Measurements from ENCODE around the gene WTAP.
"Not testable (repeated sequence)": the region's sequence is repeated elsewhere in the genome, so short reads cannot be mapped to it uniquely, and the experiment has no call there.

The WTAP gene

GRCh38 chr6:159693894-159694545, 33.3 kb upstream of the WTAP start:
- peak; percentile 32 for DNase-seq

DNA sequence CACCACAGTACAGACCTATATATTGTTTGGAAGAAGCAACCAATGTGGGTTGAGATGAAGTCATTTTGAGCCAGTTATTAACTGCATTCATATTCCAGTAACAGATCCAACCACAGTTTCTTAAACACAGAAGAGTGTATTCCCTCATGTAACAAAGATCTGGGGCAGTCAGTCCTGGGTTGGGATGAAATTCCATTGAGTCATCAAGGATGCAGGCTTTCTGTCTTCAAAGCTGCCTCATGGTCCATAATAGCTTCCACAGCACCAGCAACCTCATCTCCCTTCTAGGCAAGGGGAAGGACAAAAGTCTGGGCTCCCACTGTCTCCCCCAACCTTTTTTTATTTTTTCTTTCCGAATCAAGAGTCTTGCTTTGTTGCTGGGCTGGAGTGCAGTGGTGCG, 31.3 kb upstream of the WTAP start:
- no peak for DNase-seq

GRCh38 chr6:159700970-159701369, 26.3 kb upstream of the WTAP start:
- DNase-seq = no peak

GRCh38 chr6:159701413-159701999, 25.8 kb upstream of the WTAP start:
- DNase-seq = peak; percentile 81

- not testable (repeated sequence) for DNase-seq
Measured at GRCh38 chr6:159710603-159711002, 16.7 kb upstream of the WTAP start.

GRCh38 chr6:159712389-159712788, 14.9 kb upstream of the WTAP start:
- DNase-seq = not testable (repeated sequence)

- DNase-seq = no peak
Measured at GRCh38 chr6:159713984-159714383, 13.3 kb upstream of the WTAP start.

- DNase-seq = no peak
Measured at GRCh38 chr6:159714404-159714803, 12.9 kb upstream of the WTAP start.

DNA sequence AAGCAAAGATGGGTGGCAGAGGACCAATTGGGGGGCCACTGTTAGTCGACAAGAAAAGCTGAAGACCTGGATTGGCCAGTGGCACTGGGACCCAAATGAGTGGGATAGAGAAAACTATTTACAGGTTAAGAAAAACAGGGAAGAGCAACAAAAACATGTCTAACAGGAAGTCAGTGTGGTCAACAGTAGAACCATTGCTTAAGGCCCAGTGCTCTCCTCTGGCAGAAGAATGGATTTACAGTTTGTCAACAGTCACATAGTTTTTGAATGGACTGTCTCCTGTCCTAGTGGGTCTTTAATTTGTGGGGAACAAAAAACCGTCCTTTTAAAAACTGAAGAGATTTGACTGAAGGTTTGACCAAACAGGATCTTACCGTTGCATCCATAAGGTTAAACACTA, 12.1 kb upstream of the WTAP start:
- no peak for DNase-seq

DNA sequence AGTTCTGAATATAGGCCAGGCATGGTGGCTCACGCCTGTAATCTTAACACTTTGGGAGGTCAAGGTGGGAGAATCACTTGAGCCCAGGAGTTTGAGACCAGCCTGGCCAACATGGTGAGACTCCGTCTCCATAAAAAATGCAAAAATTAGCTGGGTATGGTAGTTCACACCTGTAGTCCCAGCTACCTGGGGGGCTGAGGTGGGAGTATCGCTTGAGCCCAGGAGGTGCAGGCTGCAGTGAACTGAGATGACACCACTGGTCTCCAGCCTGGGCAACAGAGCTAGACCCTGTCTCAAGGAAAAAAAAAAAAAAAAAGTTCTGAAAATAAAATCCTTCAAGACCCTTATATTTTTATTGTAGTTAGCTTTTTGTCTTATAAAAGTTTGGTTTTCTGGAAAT, 11.7 kb upstream of the WTAP start:
- DNase-seq = no peak

DNA sequence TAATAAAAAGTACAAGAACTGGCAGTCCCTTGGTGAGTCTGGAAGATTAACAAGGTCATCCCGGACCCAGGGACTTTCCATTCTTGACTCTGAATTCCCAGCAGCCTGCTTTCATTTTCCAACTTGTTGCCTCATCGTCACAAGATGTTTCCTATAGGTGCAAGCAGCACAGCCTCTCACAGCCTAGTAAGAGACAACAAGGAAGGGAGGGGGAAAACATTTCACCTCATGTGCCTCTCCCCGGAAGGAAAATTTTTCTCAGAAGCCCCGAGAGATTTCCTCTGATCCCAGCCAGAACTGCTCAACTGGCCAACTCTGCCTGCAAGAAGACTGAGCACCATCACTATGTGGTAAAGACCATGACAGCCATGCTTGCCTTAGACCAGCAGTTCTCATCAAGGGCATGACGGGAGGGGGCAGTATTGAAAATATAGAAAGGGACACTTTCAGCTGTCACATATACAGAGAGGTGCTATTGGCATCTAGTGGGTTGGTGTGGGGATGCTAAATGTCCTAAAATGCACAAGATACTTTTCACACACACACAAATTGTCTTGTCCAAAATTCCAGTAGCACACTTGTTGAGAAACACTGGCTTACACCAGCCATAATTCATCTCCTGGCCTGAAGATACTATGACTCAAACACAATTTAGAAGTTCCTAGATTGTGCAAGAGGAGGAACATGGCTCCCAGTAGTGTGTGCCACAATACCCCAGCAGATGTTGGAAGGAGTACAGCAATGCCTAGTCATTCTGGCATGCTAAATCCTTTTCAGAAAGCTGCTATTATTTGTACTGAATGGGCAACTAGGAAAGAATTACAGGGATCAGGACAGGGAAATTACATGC, 10.8 kb upstream of the WTAP start:
- DNase-seq = peak; percentile 43

- no peak for DNase-seq
Measured at GRCh38 chr6:159718634-159719033, 8.7 kb upstream of the WTAP start.

DNA sequence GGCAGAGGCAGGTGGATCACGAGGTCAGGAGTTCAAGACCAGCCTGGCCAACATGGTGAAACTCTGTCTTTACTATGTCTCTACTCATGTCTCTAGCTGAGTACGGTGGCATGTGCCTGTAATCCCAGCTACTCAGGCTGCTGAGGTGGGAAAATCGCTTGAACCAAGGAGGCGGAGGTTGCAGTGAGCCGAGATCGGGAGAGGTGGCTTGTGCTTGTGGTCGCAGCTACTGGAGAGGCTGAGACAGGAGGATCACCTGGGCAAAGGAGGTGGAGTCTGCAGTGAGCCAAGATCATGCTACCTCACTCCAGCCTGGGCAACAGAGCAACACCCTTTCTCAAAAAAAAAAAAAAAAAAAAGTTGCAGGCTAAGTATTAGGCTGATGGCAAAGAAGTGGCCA, 8.0 kb upstream of the WTAP start:
- DNase-seq = no peak

DNA sequence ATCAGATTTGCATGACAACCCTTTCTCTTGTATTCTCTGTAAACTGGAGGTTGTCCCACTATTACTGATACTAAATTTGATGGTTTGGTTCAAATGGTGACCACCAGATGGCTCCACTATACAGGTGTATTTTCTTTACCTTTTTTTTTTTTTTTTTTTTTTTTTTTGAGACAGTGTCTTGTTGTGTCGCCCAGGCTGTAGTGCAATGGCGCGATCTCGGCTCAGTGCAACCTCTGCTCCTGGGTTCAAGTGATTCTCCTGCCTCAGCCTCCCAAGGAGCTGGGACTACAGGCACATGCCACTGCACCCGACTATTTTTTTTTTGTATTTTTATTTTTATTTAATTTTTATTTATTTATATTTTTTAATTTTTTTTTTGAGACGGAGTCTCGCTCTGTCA, 6.6 kb upstream of the WTAP start:
- peak; percentile 40 for DNase-seq

DNA sequence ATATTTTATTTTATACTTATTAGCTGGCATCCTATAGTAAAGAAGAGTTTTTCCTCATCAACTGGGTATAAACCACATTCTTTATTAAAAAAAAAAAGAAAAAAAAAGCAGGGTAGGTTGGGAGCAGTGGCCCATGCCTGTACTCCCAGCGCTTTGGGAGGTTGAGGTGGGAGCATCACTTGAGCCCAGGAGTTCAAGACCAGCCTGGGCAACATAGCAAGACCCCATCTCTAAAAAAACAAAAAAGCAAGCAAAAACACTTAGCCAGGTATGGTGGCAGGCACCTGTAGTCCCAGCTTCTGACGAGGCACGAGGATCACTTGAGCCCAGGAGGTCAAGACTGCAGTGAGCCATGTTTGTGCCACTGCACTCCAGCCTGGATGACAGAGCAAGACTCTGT, 5.3 kb upstream of the WTAP start:
- not testable (repeated sequence) for DNase-seq

DNA sequence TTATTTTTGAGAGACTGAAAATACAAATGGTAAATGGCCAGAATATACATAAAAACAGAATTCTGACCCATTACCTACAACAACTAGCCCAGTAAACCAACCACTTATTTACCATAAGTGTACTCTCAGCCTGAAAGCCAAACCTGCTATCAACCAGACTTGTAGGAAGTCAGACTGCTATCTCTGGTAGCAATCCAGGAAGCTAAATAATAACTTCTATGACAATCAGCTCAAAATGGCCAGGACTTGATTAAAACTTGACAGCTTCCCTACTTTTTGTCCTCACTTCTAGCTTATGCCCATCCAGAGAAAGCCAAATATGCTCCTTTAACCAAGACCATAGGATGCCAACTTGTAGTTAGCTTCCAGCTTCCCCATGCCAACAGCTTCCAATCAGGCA, 4.7 kb upstream of the WTAP start:
- no peak for DNase-seq

DNA sequence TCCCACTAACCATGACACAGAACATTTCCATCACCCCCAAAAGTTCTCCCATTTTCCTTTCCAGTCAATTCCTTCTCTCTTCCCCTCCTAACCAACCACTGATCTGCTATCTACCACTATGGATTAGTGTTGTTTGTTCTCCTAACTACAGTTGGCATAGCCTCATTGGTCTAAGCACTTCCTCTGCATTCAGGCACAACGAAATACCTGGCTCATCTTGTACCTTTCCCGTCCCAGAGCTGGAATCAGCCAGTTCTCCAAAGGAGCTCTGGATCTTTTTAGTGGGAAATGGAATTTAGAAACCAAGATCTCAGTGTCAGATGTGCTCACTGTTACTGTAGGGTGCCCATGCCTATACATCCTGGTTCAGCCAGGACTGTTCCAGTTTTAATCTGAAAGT, 4.0 kb upstream of the WTAP start:
- no peak for DNase-seq

GRCh38 chr6:159724778-159725177, 2.5 kb upstream of the WTAP start:
- DNase-seq = no peak

GRCh38 chr6:159725208-159725607, 2.1 kb upstream of the WTAP start:
- DNase-seq = not testable (repeated sequence)

DNA sequence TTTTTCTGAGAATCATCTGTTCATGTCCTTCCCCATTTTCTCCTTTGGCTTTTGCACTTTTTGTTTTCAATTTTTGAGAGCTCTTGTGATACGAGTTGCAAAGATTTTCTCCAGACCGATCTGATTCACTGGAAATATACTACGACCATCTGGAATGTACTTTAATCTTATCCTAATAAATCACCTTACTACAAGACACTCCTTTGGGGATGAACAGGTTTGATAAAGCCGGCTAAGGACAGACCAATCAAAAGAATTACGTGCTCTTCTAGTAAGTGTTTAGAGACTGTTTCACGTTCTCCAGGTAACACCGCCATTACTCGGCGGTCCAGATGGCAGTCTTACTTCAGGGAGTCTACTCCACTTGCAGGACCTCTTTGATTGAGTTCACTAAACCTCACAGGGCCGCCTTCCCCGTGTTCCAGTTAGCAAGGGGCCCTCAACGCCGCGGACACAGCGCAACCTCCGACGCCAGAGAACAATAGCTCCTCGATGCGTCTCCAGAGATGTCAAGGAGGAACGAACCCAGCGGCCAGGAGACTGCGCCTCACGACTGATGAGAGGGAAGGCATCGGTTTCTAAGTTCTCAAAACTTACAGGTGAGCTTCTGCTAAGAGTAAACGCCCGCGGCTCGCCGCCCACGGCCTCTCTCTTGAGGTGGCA, 920 bp upstream of the WTAP start:
- DNase-seq = peak; percentile 56

- DNase-seq = no peak
Measured at GRCh38 chr6:159727717-159728445, 575 bp downstream of the WTAP start.

DNA sequence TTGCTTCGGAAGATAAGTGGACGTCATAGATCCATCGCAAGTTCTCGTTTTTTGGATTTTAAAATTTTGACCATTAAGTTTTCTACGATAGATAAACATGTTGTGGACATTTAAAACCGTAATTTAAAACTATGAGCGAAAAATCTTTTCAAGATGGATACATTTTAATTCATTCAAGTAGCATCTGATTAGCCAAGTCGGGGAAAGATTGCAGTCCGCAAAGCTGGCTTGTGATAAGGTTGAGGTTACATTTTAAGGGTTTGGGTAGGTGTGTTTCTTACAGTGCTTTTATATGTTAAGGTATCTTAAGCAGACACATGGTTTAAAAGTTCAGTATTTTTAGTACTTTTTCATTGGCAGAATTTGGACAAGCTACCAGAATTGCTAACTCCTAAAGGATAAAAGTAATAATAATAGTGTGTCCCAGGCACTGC, 1.2 kb downstream of the WTAP start:
- no peak for DNase-seq
